ENCODE data around the gene EDC4.

EDC4 gene

GRCh38 chr16:67926181-67926750 lies 53.4 kb downstream of the EDC4 start (continued):
- TF ChIP-seq TSHZ1 (tag by site-specific recombination; IDR thresholded peaks at IDR 0.05; ENCODE audit: borderline replicate concordance): no peak
- no peak for TF ChIP-seq ZNF391 (tag by site-specific recombination; IDR thresholded peaks at IDR 0.05; ENCODE audit: borderline replicate concordance, low read depth)
- no peak for TF ChIP-seq ZNF571 (tag by site-specific recombination; IDR thresholded peaks at IDR 0.05)
- TF ChIP-seq IKZF3 (tag by site-specific recombination; IDR thresholded peaks at IDR 0.05): peak; percentile 68; the same call in 1 of the 2 replicates
- TF ChIP-seq ZBTB49 (tag by site-specific recombination; IDR thresholded peaks at IDR 0.05; ENCODE audit: low read depth): no peak
- no peak for TF ChIP-seq ZNF624 (tag by site-specific recombination; IDR thresholded peaks at IDR 0.05)
- TF ChIP-seq ZIC2 (tag by site-specific recombination; IDR thresholded peaks at IDR 0.05): peak; percentile 88
- peak; percentile 72 for TF ChIP-seq ZBTB17 (tag by site-specific recombination; IDR thresholded peaks at IDR 0.05)
- TF ChIP-seq ZNF580 (tag by site-specific recombination; IDR thresholded peaks at IDR 0.05): peak; percentile 53; the same call in 1 of the 2 replicates
- no peak for TF ChIP-seq ZFP37 (tag by site-specific recombination; IDR thresholded peaks at IDR 0.05)
- TF ChIP-seq ZNF610 (tag by site-specific recombination; IDR thresholded peaks at IDR 0.05; ENCODE audit: borderline replicate concordance): no peak
- TF ChIP-seq ZNF211 (tag by site-specific recombination; IDR thresholded peaks at IDR 0.05; ENCODE audit: low read depth): no peak
- TF ChIP-seq ZNF16 (tag by site-specific recombination; IDR thresholded peaks at IDR 0.05; ENCODE audit: low read depth): no peak
- no peak for TF ChIP-seq ATF2 (tag by site-specific recombination; IDR thresholded peaks at IDR 0.05; ENCODE audit: low read depth)
- no peak for TF ChIP-seq ZBTB6 (tag by site-specific recombination; IDR thresholded peaks at IDR 0.05)
- peak; percentile 70 for TF ChIP-seq ZNF335 (tag by site-specific recombination; conservative IDR thresholded peaks at IDR 0.05)
- TF ChIP-seq ZNF311 (tag by site-specific recombination; IDR thresholded peaks at IDR 0.05; ENCODE audit: borderline replicate concordance): no peak
- no peak for TF ChIP-seq INSM2 (tag by site-specific recombination; IDR thresholded peaks at IDR 0.05)
- no peak for TF ChIP-seq ZNF148 (tag by site-specific recombination; IDR thresholded peaks at IDR 0.05; ENCODE audit: borderline replicate concordance)
- TF ChIP-seq SP7 (tag by site-specific recombination; IDR thresholded peaks at IDR 0.05): peak; percentile 76
- TF ChIP-seq ZNF629 (tag by site-specific recombination; IDR thresholded peaks at IDR 0.05): peak; percentile 70; the same call in 1 of the 2 replicates
